GM21515 (cell line): Measurements from ENCODE around the gene C3orf22.
"Not testable (repeated sequence)": the region's sequence is repeated elsewhere in the genome, so short reads cannot be mapped to it uniquely, and the experiment has no call there.

Source experiments
- ATAC-seq: cut with Tn5 transposase; IDR thresholded peaks from one replicate; pipeline ENCODE4 v1.9.1; 2021; ENCODE audit not compliant: unreplicated experiment

C3orf22 gene, protein sequence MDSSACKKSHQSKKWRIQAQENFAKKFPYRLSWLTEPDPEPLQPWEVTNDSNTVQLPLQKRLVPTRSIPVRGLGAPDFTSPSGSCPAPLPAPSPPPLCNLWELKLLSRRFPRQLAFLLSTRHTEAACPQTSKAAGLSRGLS

DNA sequence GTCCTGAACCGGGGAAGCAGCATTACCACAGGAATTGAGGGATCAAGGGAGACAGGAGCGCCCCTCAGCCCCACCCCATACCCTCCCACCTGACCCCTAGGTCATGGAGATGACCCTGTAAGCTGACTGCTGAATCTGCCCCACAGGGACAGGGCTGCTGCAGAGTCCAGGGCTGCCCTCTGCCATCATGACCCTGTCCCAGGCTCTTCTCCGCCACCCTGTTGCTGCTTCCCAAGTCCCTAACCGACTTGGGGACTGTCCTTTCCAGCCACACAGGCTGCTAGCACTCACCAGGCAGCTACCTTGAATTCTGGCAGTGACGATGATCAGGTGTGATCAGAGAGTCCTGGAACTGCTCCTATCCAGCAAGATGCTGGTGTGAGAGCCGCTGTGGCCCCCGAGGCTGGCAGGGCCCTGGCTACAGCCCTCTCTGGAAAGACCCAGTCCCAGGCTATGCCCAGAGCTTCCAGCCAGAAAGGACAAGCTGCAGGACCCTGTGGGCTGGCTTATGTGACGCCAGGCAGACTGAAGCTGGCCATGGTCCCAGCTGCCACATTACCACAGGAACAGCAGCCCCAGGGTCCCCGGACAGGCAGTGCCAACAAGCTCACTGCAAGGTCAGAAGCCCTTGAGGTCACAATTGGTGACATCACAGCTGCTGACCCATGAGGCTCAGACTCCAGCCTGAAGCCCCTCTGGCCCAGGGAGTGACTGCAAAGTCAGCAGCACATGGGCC is at the start of gene C3orf22:
C3orf22 (minus strand) TSS at position 597 of the 736 bp plus-strand sequence. CDS start 5,542 bp downstream, outside the sequence.
- no peak for ATAC-seq

DNA sequence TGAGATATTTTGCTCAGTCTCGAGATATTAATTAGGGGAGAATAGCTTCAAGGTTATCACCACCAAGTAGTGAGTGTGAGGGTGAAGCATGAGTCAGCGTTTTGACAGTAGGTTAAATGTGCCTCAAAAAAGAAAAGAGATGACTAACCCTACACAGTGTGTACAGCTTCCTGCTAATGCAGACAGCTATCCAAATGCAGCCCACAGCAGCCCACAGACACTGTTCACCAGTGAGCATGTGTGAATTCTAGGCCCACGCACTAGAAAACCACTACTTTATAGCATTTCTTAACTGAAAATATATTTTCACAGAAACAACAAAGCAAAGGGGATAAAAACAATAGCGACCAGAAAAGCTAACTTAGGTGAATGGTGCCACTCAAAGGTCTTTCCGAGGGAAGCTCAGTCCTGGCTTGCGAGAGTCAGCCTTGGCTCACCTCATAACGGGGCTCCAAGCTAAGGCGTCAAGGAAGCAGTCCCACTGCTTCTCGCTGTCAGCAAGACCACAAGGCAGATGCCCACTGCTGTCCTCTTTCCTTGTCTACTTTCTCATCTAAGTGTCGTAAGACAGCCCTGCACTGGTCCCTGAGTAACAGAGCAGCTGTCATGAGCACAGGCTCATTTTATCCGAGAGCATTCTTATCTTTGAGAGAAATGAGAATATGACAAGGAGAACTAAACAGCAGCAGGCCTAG is 48.6 kb upstream of the C3orf22 start:
- ATAC-seq, result no peak

DNA sequence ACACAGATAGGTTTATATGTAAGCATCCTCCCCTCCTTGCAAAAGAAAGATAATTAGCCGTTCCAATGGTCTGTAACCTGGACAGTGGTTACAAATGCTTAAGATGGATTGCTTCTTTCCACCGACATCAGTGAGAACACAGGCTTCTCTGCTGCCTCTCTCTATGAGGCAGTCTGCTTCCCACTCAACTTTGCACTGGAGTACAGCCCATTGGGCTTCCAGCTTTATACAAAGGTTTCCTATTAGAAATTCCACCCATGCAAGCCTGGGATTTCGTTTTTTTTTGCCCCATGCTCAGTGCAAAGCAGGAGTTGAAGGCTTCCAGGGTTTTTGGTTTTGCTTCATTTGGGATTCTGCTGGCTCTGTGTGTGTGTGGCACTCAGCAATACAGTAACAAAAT is 47.3 kb upstream of the C3orf22 start:
- ATAC-seq, result no peak

DNA sequence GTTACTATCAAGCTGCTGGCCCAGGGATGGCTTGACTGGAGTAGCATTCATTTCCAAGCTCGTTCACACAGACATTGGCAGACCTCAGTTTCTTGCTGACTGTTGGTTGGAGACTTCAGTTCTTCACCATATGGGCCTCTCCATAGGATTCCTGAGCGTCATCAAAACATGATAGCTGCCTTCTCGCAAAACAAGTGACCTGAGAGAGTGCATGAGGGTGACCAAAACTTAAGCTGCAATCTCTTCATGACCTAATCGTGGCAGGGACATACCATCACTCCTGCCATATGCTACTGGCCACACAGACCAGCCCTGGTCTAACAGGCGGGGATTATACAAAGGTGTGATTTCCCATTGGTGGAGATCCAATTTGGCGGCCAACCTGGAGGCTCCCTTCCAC is 46.0 kb upstream of the C3orf22 start:
- ATAC-seq, result no peak

DNA sequence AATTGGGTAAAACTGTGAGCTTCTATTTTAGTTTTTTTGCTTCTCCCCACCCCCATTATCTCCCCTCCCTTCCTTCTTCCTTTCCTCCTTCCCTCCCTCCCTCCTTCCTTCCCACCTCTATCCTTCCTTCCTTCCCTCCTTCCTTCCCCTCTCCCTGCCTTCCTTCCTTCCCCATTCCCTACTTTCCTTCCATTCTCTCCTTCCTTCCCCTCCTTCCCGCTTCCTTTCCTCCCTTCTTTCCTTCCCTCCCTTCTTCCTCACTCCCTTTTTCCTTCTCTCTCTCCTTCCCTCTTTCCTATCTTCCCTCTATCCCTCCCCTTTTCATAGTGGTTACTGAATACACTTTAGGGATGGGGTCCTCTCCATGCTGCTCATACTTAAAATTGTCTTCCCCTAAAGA is 40.4 kb upstream of the C3orf22 start:
- no peak for ATAC-seq

DNA sequence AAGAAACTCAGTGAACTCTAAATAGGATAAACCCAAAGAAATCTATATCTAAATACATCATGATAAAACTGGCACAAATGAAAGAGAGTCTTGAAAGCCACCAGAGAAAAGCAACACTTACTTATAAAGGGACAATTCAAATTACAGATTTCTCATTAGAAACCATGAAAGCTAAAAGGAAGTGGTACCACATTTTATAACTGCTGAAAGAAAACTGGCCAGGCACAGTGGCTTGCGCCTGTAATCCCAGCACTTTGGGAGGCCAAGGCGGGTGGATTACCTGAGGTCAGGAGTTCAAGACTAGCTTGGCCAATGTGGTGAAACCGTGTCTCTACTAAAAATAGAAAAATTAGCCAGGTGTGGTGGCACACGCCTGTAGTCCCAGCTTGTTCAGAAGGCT is 36.7 kb upstream of the C3orf22 start:
- ATAC-seq, result not testable (repeated sequence)

DNA sequence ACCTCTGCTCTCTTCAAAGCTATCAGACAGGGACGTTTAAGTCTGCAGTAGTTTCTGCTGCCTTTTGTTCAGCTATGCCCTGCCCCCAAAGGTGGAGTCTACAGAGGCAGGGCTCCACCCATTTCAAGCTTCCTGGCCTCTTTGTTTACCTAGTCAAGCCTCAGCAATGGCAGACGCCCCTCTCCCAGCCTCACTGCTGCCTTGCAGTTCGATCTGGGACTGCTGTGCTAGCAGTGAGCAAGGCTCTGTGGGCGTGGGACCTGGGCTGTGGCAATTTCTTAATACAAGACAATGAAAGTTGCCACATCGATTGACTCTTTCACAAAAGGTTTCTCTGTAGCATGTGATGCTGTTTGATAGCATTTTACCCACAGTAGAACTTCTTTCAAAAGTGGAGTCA is 32.8 kb upstream of the C3orf22 start:
- ATAC-seq, result not testable (repeated sequence)

DNA sequence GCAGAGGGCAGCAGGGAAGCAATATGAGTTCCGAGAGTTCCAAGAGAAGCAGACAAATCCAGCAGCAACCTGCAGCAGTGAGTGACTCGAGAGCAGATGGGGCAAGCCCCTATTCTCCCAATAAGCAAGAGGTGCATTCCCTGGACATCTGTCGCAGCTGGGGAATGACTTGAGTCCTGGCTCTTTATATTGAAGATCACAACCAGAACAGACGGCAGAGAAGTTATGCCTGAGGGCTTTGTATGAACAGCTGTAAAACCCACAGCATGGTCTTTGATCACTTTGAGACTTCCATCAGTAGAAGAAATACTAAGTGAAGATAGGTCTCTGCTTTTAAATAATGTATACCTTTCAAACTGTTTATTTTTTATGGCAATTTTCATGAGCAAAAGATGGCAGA is 23.6 kb upstream of the C3orf22 start:
- ATAC-seq, result no peak

DNA sequence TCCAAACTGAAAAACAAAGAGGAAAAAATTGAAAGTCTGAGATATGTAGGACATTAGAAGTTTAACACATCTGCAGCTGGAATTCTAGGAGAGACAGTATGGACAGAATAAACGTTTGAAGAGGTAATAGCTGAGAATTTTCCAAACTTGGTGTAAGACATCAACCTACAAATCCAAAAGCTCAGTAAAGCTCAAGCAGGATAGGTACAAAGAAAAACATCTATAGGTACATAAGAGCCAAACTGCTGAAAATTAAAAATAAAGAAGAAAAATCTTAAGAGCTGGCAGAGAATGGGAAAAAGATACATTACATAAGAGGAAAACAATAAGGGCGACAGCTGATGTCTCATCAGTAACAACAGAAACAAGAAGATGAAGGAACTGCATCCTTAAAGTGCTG is 22.8 kb upstream of the C3orf22 start:
- ATAC-seq, result no peak

DNA sequence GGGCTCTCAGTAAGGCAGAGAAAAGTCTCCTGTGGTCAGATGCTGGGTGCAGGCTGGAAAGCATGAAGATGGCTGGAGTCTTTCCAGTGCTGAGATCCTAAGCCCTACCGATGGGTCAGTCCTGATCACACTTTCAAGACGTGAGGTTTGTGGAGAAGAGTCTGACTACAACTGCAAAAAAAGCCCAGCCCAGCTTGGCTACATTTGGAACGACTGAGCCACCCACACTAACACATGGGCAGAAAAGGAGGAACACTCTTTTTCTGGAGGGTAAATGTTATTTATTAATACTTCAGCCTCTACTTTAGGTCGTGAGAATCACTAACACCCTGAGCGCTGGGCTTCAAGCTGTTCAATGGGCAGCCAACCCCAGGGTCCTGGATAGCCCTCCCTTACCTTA is 22.0 kb upstream of the C3orf22 start:
- ATAC-seq, result no peak

DNA sequence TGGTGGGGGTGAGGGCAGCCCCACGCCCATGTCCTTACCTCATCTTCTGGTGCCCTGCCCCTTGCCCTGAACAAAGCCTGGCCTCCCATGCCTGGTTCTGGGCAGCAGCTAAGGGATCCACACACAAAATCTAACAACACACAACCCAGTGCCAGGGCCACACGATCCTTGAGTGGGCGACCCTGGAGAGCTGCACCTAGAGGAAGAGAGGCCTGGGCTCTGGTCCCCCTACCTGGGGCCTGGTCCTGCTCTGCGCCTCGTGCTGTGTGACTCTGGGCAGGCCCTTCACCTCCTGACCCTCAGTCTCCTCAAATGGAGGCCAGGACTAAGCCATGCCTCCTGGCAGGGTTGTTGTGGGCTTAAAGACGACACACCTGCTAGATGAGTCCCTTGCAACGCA is 20.0 kb upstream of the C3orf22 start:
- no peak for ATAC-seq

DNA sequence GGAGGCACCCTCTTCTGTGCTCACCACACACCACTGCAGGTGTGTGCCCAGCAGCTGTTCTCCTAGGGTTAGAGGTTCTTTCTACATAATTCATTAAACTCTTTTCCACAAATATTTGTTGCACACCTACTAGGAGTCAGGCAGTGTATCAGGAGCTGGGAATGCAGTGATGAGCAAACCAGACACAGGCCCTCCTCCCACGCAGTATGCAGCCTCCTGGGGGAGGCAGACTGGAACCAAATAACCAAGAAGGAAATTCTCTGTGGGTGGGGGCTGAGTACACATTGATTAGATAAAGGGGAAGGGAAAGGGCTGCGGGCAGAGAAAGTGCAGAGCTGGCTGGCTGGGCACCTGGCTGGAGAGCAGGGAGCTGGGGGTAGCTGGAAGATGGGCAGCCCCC is 18.5 kb upstream of the C3orf22 start:
- ATAC-seq, result no peak

DNA sequence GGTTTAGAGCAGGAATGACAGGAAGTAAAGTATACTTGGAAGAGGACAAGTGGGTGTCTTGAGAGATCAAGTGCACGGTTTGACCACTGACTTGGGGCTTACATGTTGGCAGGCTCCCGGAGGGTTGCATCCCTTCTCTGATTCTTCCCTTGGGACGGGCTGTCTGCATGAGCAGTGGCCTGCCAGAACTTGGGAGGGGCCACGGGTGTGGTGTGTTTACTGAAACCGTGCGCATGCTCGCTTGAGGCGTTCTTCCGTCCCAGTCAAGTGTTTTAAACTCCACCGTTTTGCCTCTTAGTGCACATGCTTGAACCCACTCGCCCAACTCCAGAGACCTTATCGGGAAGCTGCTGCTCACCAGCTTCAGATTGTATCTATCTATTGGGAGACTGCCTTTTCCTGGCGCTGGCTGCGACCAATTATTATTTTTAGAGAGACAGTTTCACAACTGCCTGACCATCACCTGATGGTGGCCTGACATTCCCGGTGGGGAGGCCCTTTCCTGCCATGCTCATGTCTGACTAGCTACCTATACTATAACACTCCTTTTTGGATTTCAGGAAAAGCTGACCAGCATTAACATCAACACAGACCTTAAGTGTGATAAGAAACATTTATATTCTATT is 14.9 kb upstream of the C3orf22 start:
- ATAC-seq, result no peak

DNA sequence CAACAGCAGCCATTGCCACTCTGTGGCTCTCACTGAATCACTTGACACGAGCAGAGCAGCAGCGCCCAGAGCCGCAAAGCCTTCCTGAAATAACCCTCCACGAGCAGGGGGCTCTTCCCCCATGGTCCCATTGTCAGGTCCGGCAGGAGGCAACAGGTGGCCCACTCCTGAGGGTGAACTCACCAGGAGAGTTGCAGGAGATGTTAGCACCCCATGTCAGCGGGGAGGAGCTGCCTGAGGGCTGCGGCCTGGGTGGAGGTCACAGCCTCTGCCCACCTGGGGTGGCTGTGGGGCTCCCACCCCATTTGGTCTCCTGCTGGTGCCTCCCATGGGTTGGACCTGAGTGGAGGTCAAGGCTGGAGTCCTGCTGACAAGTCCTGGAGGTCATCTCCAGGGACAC is 12.3 kb upstream of the C3orf22 start:
- no peak for ATAC-seq

DNA sequence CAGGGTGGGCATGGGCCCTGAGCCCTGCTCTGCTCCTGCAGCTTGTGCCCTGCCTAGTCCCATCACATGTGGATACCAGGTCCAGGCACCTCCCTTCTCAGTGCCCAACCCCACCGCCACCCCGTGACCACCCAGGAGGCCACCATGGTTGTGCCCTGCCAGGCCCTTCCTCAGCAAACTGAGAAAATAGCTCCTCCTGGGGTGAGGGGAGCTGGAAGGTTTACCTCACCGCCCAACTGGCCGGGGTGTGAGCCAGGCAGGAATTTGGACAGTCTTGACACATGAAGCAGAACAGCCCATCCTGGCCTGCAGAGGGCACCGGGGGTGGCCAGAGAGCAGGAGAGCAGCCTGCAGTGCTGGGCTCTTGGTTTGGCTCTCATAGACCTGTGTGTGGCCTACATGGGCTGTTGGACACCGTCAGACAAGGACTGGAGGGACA is 11.4 kb upstream of the C3orf22 start:
- ATAC-seq, result no peak

DNA sequence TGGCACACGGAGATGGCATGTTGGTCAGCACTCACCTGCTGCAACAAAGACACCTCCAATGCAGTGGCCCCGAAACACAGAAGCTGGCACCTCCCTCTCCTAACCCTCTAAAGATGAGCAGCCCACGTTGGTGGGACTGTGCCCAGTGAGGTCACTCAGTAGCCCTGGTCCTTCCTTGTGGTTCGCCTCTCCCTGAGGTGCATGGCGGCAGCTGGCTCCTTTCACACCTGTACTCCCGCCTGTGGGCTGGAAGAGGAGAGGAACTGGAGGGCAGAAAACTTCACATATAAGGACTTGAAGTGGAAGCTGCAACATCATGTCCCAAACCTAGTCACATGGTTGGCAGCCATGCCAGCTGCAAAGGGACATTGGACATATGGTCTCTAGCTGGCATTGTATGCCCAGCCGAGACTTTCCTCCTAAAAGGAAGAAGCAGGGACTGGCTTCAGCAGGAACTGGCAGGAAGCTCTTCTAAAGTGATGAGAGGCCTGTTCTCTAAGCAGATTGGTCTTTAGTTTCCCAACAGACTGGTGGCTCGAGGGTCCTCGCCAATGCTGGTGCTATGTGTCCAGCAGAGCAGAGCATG is 10.8 kb upstream of the C3orf22 start:
- ATAC-seq, result no peak

DNA sequence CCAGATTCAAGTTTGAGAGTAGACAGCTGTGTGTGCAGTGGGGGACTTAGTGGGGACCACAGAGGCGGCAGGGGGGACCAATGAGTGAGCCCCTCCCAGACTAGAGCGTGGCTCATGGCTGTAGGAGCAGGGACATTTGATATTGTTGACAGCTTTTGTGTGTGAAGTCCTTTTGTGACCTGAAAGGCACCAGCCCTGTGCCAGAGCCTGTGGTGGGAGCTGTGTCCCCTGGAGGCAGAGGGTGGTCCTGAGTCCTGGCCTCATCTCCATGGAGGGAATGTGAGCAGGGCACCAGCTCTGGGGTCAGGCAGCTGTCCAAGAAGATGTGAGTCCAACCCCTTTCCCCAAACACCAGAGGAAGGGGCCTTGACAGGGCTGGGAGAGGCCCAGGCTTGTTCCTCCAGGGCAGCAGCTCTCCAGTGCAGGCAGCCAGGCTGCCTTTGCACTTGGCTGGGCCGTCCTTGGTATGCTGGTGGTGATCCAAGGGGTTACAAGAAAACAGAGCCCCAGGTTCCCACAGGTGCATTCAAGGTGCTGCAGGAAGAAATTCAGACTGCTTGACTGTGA is 10.1 kb upstream of the C3orf22 start:
- ATAC-seq, result no peak

DNA sequence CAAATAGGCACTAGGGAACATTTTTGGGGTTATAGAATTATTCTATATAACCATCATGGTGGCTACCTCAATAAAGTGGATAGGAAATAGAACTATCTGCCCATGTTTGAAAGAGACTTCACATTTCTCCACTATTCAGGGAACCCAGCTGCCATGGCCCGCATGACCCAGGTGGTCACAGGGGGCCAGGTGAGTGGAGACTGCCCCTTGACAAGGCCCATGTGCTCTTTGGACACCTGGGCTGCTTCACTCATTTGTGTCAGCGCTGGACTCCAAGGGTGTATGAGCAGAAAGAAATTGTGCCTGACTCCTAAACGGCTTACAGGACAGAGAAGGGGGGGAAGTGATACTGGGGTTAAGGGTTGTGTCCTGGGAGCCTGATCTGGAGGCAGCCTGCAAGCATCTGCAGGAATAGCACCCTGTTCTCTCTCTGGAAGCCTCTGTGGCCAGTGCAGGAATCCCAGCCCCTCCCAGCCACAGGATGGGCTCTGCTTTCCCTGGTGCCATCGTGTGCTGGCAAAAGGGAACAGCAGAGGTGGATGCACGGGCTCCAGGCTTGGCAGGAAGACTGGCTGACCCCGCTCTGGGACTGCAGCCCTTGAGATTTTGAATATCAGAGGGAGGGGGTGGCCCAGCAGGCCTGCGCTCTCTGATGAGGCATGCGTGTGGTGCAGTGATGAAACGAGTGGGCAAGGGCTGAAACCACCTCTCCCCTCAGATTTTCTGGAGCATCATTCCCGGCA is 9.1 kb upstream of the C3orf22 start:
- ATAC-seq, result no peak

DNA sequence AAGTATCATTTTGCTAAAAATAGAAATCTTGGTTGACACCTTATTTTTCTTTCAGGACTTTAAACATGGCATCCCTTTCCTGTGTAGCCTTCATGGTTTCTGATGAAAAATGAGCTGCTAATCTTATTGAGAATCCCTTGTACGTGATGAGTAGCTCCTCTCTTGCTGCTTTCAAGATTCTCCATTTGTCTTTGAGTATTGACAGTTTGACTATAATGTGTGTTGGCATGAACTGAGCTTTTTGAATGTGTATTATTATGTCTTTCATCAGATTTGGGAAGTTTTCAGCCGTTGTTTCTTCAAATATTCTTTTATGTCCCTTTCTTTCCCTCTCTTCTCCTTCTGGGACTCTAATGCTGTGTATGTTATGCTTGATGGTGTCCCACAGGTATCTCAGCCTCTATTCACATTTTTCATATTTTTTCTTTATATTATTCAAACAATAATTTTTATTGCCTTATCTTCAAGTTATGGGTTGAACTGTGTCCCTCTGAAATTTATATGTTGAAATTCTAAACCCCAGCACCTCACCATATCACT is 4.1 kb upstream of the C3orf22 start:
- ATAC-seq, result no peak

DNA sequence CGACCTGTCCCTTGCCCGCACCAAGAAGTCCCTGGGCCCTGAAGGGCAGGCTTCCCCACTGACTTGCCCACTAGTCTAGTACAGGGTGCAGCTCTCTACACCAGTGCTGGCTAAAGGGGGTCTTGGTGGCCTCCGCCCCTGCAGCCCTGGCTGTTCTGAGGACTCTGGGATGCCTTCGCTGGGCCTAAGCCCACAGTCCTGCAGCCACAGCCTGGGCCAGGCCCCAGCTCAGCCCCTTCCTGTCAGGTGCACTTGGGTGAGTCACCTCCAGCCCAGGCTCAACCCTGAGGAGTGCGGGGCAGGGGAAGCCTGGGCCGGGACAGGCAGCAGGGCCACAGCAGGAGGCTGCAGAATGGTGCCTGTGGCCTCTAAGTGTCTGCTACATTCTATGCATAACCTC is 971 bp downstream of the C3orf22 start:
- ATAC-seq, result no peak
